Liver (tissue), 9 donors: ENCODE data around the gene LRRD1. TPM values are rescaled to one million over a fixed set of nuclear protein-coding genes. Genes with fewer than 3 reads are reported as not detected.
"Not testable (repeated sequence)": the region's sequence is repeated elsewhere in the genome, so short reads cannot be mapped to it uniquely, and the experiment has no call there.

Experiments
- DNase-seq: peaks from one replicate; pipeline ENCODE4 v3.0.0-alpha.2; 2017; ENCODE audit warnings: low spot score
- H3K27ac ChIP-seq, 2 donors: one replicate each; pipeline ENCODE4 v1.7.0; 2013; ENCODE audit warnings: inconsistent platforms in 2 of 2, low read length in 2 of 2, control low read depth in 1 of 2, low read depth in 1 of 2, mild to moderate bottlenecking in 1 of 2
- H3K27me3 ChIP-seq, 4 donors: one replicate each; pipeline versions ENCODE4 v1.6.1 to v1.7.0; 2013; ENCODE audit warnings: low read length in 3 of 4, inconsistent platforms in 1 of 4, mild to moderate bottlenecking in 1 of 4, moderate library complexity in 1 of 4; ENCODE audit not compliant: control insufficient read depth in 4 of 4, insufficient read depth in 4 of 4
- H3K36me3 ChIP-seq, 4 donors: one replicate each; pipeline versions ENCODE4 v1.6.1 to v1.7.0; 2013; ENCODE audit warnings: low read length in 3 of 4, mild to moderate bottlenecking in 3 of 4, low read depth in 1 of 4, moderate library complexity in 1 of 4; ENCODE audit not compliant: control insufficient read depth in 4 of 4, insufficient read depth in 3 of 4
- H3K4me1 ChIP-seq, 4 donors: one replicate each; pipeline versions ENCODE4 v1.6.1 to v1.7.0; 2013; ENCODE audit warnings: low read length in 3 of 4, mild to moderate bottlenecking in 3 of 4, moderate library complexity in 1 of 4; ENCODE audit not compliant: control insufficient read depth in 4 of 4, insufficient read depth in 4 of 4
- H3K4me3 ChIP-seq, 3 donors: one replicate each; pipeline versions ENCODE4 v1.6.1 to v1.7.0; 2013; ENCODE audit warnings: low read length in 3 of 3, control low read depth in 1 of 3, low read depth in 1 of 3, mild to moderate bottlenecking in 1 of 3
- H3K9ac ChIP-seq, 2 donors: one replicate each; pipeline ENCODE4 v1.7.0; 2013; ENCODE audit warnings: low read length in 2 of 2, mild to moderate bottlenecking in 2 of 2, moderate library complexity in 2 of 2, control low read depth in 1 of 2, low read depth in 1 of 2
- H3K9me3 ChIP-seq, 4 donors: one replicate each; pipeline versions ENCODE4 v1.6.1 to v1.7.0; 2013; ENCODE audit warnings: low read length in 3 of 4; ENCODE audit not compliant: control insufficient read depth in 4 of 4
- EGR1 ChIP-seq, 2 donors: IDR thresholded peaks; 2 replicates each; pipeline ENCODE4 v1.6.1; 2016 to 2018; ENCODE audit warnings: antibody characterized with exemption in 2 of 2, low read depth in 2 of 2
- FOXA2 ChIP-seq: IDR thresholded peaks from 2 replicates; pipeline ENCODE4 v1.6.1; 2016; ENCODE audit warnings: antibody characterized with exemption
- GABPA ChIP-seq, 2 donors: IDR thresholded peaks in 1 of 2; conservative IDR thresholded peaks in 1 of 2; 2 replicates each; pipeline ENCODE4 v1.6.1; 2016; ENCODE audit warnings: antibody characterized with exemption in 2 of 2, mild to moderate bottlenecking in 1 of 2, moderate library complexity in 1 of 2
- HNF4G ChIP-seq: IDR thresholded peaks from 2 replicates; pipeline ENCODE4 v1.6.1; 2016; ENCODE audit warnings: antibody characterized with exemption
- JUND ChIP-seq, 2 donors: IDR thresholded peaks; 2 replicates each; pipeline ENCODE4 v1.6.1; 2016; ENCODE audit warnings: antibody characterized with exemption in 2 of 2
- NR2F2 ChIP-seq: IDR thresholded peaks from 2 replicates; pipeline ENCODE4 v1.6.1; 2016; ENCODE audit warnings: antibody characterized with exemption
- RAD21 ChIP-seq, 2 donors: IDR thresholded peaks; 2 replicates each; pipeline ENCODE4 v1.6.1; 2016; ENCODE audit warnings: antibody characterized with exemption in 2 of 2, mild to moderate bottlenecking in 2 of 2
- RXRA ChIP-seq, 2 donors: IDR thresholded peaks; 2 replicates each; pipeline ENCODE4 v1.6.1; 2017 to 2018; ENCODE audit warnings: antibody characterized with exemption in 2 of 2, mild to moderate bottlenecking in 1 of 2
- TAF1 ChIP-seq: conservative IDR thresholded peaks from 2 replicates; pipeline ENCODE4 v1.6.1; 2016; ENCODE audit warnings: antibody characterized with exemption, mild to moderate bottlenecking
- YY1 ChIP-seq: IDR thresholded peaks from 2 replicates; pipeline ENCODE4 v1.6.1; 2016; ENCODE audit warnings: antibody characterized with exemption, mild to moderate bottlenecking
- WGBS: extraction: QIAGEN DNeasy Blood & Tissue Kit; methylation state at CpG from one replicate; pipeline ENCODE4 v1.1.7; 2013; 5-methylcytosine and 5-hydroxymethylcytosine counted together
- polyA plus RNA-seq, 2 donors: library from polyadenylated mRNA; stranded (reverse) in 1 of 2; unstranded in 1 of 2; fragments of 200-250 nt in 1 of 2; fragments of >200 nt in 1 of 2; fragmentation: Nextera tagmentation in 1 of 2; extraction: Ambion mirVana in 1 of 2; gene quantifications; one replicate each; pipeline versions ENCODE4 v1.2.1 to v1.2.3, GENCODE V29; 2013 to 2015
- total RNA-seq, 2 donors: library from RNA; depleted of rRNA; stranded (reverse); fragments of >200 nt; gene quantifications; one replicate each; pipeline ENCODE4 v1.2.3, GENCODE V29; 2014
- TF ChIP-seq, protein P1 (sequence below): IDR thresholded peaks from 2 replicates; pipeline ENCODE4 v1.6.1; 2016; ENCODE audit warnings: antibody characterized with exemption, mild to moderate bottlenecking
- TF ChIP-seq, protein P2 (sequence below): IDR thresholded peaks from 2 replicates; pipeline ENCODE4 v1.6.1; 2016; ENCODE audit warnings: antibody characterized with exemption
- TF ChIP-seq, protein P3 (sequence below): fragments of 150-350 bp; IDR thresholded peaks from 2 replicates; pipeline ENCODE4 v1.5.1; 2017; ENCODE audit warnings: improper control_type of control experiment, low read depth, low read length; ENCODE audit not compliant: missing input control
- TF ChIP-seq, protein P4 (sequence below): IDR thresholded peaks from 2 replicates; pipeline ENCODE4 v1.6.1; 2016; ENCODE audit warnings: antibody characterized with exemption
- donor health status: healthy.
- donor health status: healthy.
- donor health status: healthy.
- donor health status: healthy.
- donor health status: healthy.

The LRRD1 gene
- total and polyA plus RNA-seq, 4 donors = not detected

DNA sequence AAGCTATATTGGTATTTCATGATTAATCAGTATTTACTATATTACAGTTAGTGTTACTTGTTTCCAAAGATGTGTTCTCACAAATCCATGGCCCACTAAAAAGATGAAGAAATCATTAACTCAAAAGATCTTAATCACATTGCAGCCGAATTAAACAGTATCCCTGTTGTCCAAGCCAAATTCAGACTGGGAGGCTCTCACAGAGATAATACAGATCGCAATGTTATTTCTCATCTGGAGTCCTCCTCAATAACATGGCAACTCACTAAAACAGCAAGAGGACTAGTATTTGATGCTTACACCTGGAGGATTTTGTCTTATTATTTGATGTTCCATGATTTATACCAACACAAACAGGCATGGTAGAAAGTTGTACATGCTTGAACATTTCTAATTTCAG, 68.1 kb downstream of the LRRD1 start:
- Histone ChIP-seq H3K4me3 (no peak overlapping the region), H3K9me3 (no peaks in the 10 kb centered on the region), H3K27me3 (no peaks in the 10 kb centered on the region), H3K9ac (no peak overlapping the region), H3K27ac (no peak overlapping the region), H3K36me3 (peaks cover 9 to 56% (median 37%) of the 10 kb centered on the region in 4 donors), H3K4me1 (no peaks in the 10 kb centered on the region)
- DNase-seq = no peak
- WGBS = 71% methylated on average over 2 of the region's 2 CpGs
- TF ChIP-seq, protein P1, sequence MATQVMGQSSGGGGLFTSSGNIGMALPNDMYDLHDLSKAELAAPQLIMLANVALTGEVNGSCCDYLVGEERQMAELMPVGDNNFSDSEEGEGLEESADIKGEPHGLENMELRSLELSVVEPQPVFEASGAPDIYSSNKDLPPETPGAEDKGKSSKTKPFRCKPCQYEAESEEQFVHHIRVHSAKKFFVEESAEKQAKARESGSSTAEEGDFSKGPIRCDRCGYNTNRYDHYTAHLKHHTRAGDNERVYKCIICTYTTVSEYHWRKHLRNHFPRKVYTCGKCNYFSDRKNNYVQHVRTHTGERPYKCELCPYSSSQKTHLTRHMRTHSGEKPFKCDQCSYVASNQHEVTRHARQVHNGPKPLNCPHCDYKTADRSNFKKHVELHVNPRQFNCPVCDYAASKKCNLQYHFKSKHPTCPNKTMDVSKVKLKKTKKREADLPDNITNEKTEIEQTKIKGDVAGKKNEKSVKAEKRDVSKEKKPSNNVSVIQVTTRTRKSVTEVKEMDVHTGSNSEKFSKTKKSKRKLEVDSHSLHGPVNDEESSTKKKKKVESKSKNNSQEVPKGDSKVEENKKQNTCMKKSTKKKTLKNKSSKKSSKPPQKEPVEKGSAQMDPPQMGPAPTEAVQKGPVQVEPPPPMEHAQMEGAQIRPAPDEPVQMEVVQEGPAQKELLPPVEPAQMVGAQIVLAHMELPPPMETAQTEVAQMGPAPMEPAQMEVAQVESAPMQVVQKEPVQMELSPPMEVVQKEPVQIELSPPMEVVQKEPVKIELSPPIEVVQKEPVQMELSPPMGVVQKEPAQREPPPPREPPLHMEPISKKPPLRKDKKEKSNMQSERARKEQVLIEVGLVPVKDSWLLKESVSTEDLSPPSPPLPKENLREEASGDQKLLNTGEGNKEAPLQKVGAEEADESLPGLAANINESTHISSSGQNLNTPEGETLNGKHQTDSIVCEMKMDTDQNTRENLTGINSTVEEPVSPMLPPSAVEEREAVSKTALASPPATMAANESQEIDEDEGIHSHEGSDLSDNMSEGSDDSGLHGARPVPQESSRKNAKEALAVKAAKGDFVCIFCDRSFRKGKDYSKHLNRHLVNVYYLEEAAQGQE = no peak
- TF ChIP-seq TAF1 = no peak
- no peak for TF ChIP-seq EGR1 (IDR thresholded peaks at IDR 0.05; ENCODE audit: low read depth in 2 of 2)
- TF ChIP-seq GABPA (IDR thresholded peaks at IDR 0.05 in 1 of 2, conservative IDR thresholded peaks at IDR 0.05 in 1 of 2) = no peak
- TF ChIP-seq, protein P2, sequence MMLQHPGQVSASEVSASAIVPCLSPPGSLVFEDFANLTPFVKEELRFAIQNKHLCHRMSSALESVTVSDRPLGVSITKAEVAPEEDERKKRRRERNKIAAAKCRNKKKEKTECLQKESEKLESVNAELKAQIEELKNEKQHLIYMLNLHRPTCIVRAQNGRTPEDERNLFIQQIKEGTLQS = no peak
- no peak for TF ChIP-seq NR2F2
- no peak for TF ChIP-seq JUND (IDR thresholded peaks at IDR 0.05)
- TF ChIP-seq RXRA (IDR thresholded peaks at IDR 0.05) = no peak
- TF ChIP-seq YY1 = no peak
- TF ChIP-seq RAD21 (IDR thresholded peaks at IDR 0.05) = no peak

DNA sequence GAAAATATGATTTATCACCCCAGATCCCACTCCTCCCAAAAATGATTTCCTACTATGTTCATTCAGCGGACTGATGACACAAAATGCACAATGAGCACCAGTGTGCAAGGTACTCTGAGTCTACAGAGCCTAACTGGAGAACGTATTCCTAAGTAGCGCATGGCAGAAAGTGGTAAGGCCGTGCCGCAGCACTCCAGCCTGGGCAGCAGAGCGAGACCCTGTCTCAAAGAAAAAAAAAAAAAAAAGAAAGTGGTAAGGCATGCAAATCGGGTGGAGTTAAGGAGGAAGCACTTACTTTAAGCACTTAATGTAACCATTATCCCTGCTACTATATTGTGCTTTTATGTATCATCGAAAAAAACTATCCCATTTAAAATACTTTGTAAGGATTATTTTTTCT, 70.1 kb downstream of the LRRD1 start:
- DNase-seq = no peak
- Histone ChIP-seq H3K27ac (no peak overlapping the region), H3K36me3 (peaks cover 12 to 58% (median 41%) of the 10 kb centered on the region in 4 donors), H3K9me3 (no peaks in the 10 kb centered on the region), H3K4me1 (no peaks in the 10 kb centered on the region), H3K9ac (no peak overlapping the region), H3K4me3 (no peak overlapping the region), H3K27me3 (no peaks in the 10 kb centered on the region)
- TF ChIP-seq, protein P3, sequence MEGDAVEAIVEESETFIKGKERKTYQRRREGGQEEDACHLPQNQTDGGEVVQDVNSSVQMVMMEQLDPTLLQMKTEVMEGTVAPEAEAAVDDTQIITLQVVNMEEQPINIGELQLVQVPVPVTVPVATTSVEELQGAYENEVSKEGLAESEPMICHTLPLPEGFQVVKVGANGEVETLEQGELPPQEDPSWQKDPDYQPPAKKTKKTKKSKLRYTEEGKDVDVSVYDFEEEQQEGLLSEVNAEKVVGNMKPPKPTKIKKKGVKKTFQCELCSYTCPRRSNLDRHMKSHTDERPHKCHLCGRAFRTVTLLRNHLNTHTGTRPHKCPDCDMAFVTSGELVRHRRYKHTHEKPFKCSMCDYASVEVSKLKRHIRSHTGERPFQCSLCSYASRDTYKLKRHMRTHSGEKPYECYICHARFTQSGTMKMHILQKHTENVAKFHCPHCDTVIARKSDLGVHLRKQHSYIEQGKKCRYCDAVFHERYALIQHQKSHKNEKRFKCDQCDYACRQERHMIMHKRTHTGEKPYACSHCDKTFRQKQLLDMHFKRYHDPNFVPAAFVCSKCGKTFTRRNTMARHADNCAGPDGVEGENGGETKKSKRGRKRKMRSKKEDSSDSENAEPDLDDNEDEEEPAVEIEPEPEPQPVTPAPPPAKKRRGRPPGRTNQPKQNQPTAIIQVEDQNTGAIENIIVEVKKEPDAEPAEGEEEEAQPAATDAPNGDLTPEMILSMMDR = no peak
- TF ChIP-seq, protein P4, sequence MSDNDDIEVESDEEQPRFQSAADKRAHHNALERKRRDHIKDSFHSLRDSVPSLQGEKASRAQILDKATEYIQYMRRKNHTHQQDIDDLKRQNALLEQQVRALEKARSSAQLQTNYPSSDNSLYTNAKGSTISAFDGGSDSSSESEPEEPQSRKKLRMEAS = no peak
- TF ChIP-seq FOXA2 (no peak), HNF4G (no peak), JUND (IDR thresholded peaks at IDR 0.05) (no peak), NR2F2 (no peak)
- TF ChIP-seq, protein P1 = no peak
- 95% methylated on average over 8 of the region's 8 CpGs for WGBS

DNA sequence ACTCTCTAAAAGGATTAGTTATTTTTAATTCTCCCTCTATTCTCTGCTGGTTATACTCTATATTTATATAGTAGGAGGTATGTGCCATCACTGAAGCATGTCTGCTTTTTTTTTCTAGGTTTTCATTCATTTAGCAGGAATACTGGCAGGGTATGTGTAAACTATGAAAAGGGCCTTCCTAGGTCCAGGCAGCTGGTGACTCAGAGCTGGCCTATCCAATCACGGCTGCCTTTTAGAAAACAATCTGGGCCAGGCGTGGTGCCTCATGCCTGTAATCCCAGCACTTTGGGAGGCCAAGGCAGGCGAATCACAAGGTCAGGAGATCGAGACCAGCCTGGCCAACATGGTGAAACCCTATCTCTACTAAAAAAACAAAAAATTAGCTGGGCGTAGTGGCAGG, 76.1 kb downstream of the LRRD1 start:
- not testable (repeated sequence) for H3K27me3 ChIP-seq, H3K27ac ChIP-seq, H3K4me1 ChIP-seq, DNase-seq, H3K9ac ChIP-seq, H3K4me3 ChIP-seq, H3K9me3 ChIP-seq
- peaks cover 13 to 78% (median 61%) of the 10 kb centered on the region in 4 donors for H3K36me3 ChIP-seq
- 98% methylated on average over 5 of the region's 5 CpGs for WGBS
